ENCODE results near the gene ST6GAL1.

The ST6GAL1 gene

GRCh38 chr3:187027531-187028278, 97.4 kb downstream of the ST6GAL1 start:
- TF ChIP-seq ZBTB7A (IDR thresholded peaks at IDR 0.05; ENCODE audit: low read depth) (no peak), NFIC (IDR thresholded peaks at IDR 0.05) (no peak), TAF1 (IDR thresholded peaks at IDR 0.05; ENCODE audit: low read depth) (no peak), MAX (IDR thresholded peaks at IDR 0.05) (no peak), CEBPB (IDR thresholded peaks at IDR 0.05) (no peak), EP300 (IDR thresholded peaks at IDR 0.05; ENCODE audit: borderline replicate concordance) (no peak), REST (IDR thresholded peaks at IDR 0.05; ENCODE audit: low read depth) (no peak), TEAD4 (IDR thresholded peaks at IDR 0.05) (no peak), USF1 (IDR thresholded peaks at IDR 0.05) (no peak), EGR1 (IDR thresholded peaks at IDR 0.05) (no peak), TCF12 (IDR thresholded peaks at IDR 0.05; ENCODE audit: low read depth) (no peak), FOXM1 (IDR thresholded peaks at IDR 0.05; ENCODE audit: borderline replicate concordance, low read depth) (no peak), CREB1 (IDR thresholded peaks at IDR 0.05; ENCODE audit: low read depth) (no peak), RAD21 (IDR thresholded peaks at IDR 0.05; ENCODE audit: low read depth) (no peak), YY1 (IDR thresholded peaks at IDR 0.05; ENCODE audit: low read depth) (no peak)

GRCh38 chr3:187031934-187032333, 101.6 kb downstream of the ST6GAL1 start:
- no peak for TF ChIP-seq EGR1 (IDR thresholded peaks at IDR 0.05)
- TF ChIP-seq NFIC (IDR thresholded peaks at IDR 0.05), result no peak
- TF ChIP-seq CEBPB (IDR thresholded peaks at IDR 0.05), result no peak
- TF ChIP-seq TEAD4 (IDR thresholded peaks at IDR 0.05), result no peak
- TF ChIP-seq ZBTB7A (IDR thresholded peaks at IDR 0.05; ENCODE audit: low read depth), result no peak
- no peak for TF ChIP-seq MAX (IDR thresholded peaks at IDR 0.05)

GRCh38 chr3:187036394-187036793, 106.1 kb downstream of the ST6GAL1 start:
- TF ChIP-seq RAD21 (IDR thresholded peaks at IDR 0.05; ENCODE audit: low read depth) (no peak), TAF1 (IDR thresholded peaks at IDR 0.05; ENCODE audit: low read depth) (no peak), FOXM1 (IDR thresholded peaks at IDR 0.05; ENCODE audit: borderline replicate concordance, low read depth) (no peak), EP300 (IDR thresholded peaks at IDR 0.05; ENCODE audit: borderline replicate concordance) (no peak), TEAD4 (IDR thresholded peaks at IDR 0.05) (no peak), TCF12 (IDR thresholded peaks at IDR 0.05; ENCODE audit: low read depth) (no peak)

- TF ChIP-seq TEAD4 (IDR thresholded peaks at IDR 0.05) (no peak), EP300 (IDR thresholded peaks at IDR 0.05; ENCODE audit: borderline replicate concordance) (no peak), TCF12 (IDR thresholded peaks at IDR 0.05; ENCODE audit: low read depth) (no peak), NFIC (IDR thresholded peaks at IDR 0.05) (no peak), FOXM1 (IDR thresholded peaks at IDR 0.05; ENCODE audit: borderline replicate concordance, low read depth) (no peak), YY1 (IDR thresholded peaks at IDR 0.05; ENCODE audit: low read depth) (no peak), CEBPB (IDR thresholded peaks at IDR 0.05) (no peak), EGR1 (IDR thresholded peaks at IDR 0.05) (no peak), ZBTB7A (IDR thresholded peaks at IDR 0.05; ENCODE audit: low read depth) (no peak), MAX (IDR thresholded peaks at IDR 0.05) (no peak), USF1 (IDR thresholded peaks at IDR 0.05) (no peak), CREB1 (IDR thresholded peaks at IDR 0.05; ENCODE audit: low read depth) (no peak), RAD21 (IDR thresholded peaks at IDR 0.05; ENCODE audit: low read depth) (no peak), REST (IDR thresholded peaks at IDR 0.05; ENCODE audit: low read depth) (no peak), TAF1 (IDR thresholded peaks at IDR 0.05; ENCODE audit: low read depth) (no peak)
Measured at GRCh38 chr3:187039100-187039722, 108.9 kb downstream of the ST6GAL1 start.

GRCh38 chr3:187039723-187040414, 109.5 kb downstream of the ST6GAL1 start:
- TF ChIP-seq TAF1 (IDR thresholded peaks at IDR 0.05; ENCODE audit: low read depth) (no peak), YY1 (IDR thresholded peaks at IDR 0.05; ENCODE audit: low read depth) (no peak), TEAD4 (IDR thresholded peaks at IDR 0.05) (no peak), EP300 (IDR thresholded peaks at IDR 0.05; ENCODE audit: borderline replicate concordance) (no peak), RAD21 (IDR thresholded peaks at IDR 0.05; ENCODE audit: low read depth) (no peak)

Data from Ishikawa (cell line).